Rectal smooth muscle tissue (tissue), 1 donor: ENCODE results near the gene PLA2G12B.
"Not testable (repeated sequence)": the region's sequence is repeated elsewhere in the genome, so short reads cannot be mapped to it uniquely, and the experiment has no call there.

Experiments used
- H3K27ac ChIP-seq: one replicate; pipeline ENCODE4 v1.7.0; 2013; ENCODE audit warnings: low read depth, low read length, inconsistent platforms
- H3K27me3 ChIP-seq: one replicate; pipeline ENCODE4 v1.7.0; 2013; ENCODE audit warnings: low read length; ENCODE audit not compliant: control insufficient read depth, insufficient read depth
- H3K36me3 ChIP-seq: one replicate; pipeline ENCODE4 v1.7.0; 2013; ENCODE audit warnings: low read length; ENCODE audit not compliant: control insufficient read depth, insufficient read depth
- H3K4me1 ChIP-seq: one replicate; pipeline ENCODE4 v1.7.0; 2013; ENCODE audit warnings: low read length; ENCODE audit not compliant: control insufficient read depth, insufficient read depth
- H3K4me3 ChIP-seq: one replicate; pipeline ENCODE4 v1.7.0; 2013; ENCODE audit warnings: low read length
- H3K9ac ChIP-seq: one replicate; pipeline ENCODE4 v1.7.0; 2013; ENCODE audit warnings: low read length

The PLA2G12B gene

GRCh38 chr10:72903941-72904446 is 50.6 kb downstream of the PLA2G12B start:
- H3K9ac ChIP-seq, H3K27ac ChIP-seq, H3K36me3 ChIP-seq, H3K4me1 ChIP-seq, H3K27me3 ChIP-seq, H3K4me3 ChIP-seq: not testable (repeated sequence)

- Histone ChIP-seq H3K9ac (no peak overlapping the region), H3K4me1 (no peaks in the 10 kb centered on the region), H3K4me3 (no peak overlapping the region), H3K36me3 (no peaks in the 10 kb centered on the region), H3K27me3 (no peaks in the 10 kb centered on the region), H3K27ac (no peak overlapping the region)
Observed at GRCh38 chr10:72899545-72899944, 55.1 kb downstream of the PLA2G12B start.

- H3K36me3 ChIP-seq: no peaks in the 10 kb centered on the region
- H3K27ac ChIP-seq: no peak overlapping the region
- H3K4me3 ChIP-seq: no peak overlapping the region
- no peaks in the 10 kb centered on the region for H3K4me1 ChIP-seq
- H3K27me3 ChIP-seq: no peaks in the 10 kb centered on the region
- no peak overlapping the region for H3K9ac ChIP-seq
Observed at GRCh38 chr10:72898616-72899015, 56.0 kb downstream of the PLA2G12B start.

DNA sequence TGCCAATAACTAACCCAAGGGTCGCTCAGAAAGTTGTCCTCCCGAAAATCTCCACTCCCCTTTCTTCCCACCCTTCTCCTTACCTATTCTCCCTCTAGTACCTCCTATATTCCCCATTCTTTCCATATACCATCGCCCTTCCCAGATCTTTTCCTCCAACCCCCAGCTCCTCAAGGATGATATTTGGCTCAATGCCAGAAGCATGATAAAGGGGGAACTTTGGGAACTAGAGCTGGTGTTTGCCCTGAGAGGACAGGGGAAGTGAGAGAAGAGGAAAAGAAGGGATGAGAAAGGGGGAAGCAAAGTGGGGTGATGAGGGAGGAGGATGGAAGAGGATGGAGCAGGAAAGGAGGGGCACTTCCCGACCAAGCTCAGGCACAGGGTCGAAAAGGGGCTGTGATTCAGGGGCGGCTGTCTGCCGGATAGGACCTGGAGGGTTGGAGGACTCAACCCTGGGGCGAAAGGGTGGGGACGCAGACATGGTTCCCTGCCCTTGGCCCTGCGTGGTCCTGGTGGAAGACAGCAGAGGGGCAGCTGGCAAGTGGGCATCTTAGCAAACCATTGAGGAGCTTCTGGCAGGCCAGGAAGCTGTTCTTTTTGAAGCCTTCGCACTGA is 59.3 kb downstream of the PLA2G12B start:
- H3K36me3 ChIP-seq: no peaks in the 10 kb centered on the region
- H3K9ac ChIP-seq: no peak overlapping the region
- no peak overlapping the region for H3K27ac ChIP-seq
- H3K4me3 ChIP-seq: no peak overlapping the region
- no peaks in the 10 kb centered on the region for H3K27me3 ChIP-seq
- no peaks in the 10 kb centered on the region for H3K4me1 ChIP-seq

DNA sequence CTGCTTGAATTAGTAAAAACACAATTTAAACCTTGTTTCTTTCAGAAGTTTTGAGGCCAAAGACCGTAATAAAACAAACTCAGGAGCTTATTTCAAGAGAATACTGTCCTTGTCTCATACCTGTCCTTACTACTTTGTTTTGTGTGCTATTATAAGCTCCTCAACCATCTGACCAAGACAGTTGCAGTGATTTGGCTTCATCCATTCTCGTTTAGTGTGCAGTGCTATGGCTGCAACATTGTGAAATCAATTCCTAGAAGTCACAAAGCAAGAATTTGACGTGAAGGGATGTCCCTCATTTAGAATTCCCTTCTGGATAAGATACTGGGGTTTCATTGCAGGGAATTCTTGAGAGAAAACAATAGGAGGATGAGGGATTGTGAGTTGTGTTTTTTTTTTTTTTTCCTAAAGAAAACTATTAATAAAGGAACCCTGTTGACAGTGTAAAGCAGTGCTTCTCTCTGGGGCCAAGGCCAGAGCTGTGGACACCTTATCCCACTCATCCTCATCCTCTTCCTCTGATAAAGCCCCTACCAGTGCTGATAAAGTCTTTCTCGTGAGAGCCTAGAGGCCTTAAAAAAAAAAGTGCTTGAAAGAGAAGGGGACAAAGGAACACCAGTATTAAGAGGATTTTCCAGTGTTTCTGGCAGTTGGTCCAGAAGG is 61.3 kb downstream of the PLA2G12B start, which contains the start of gene OIT3:
Gene OIT3 (plus strand): TSS at position 604 of the 663 bp plus-strand sequence. CDS start 60 bp downstream, outside the sequence.
- no peak within 1 kb of the TSS for H3K4me3 ChIP-seq
- no peak within 1 kb of the TSS for H3K27ac ChIP-seq
- H3K4me1 ChIP-seq: no peaks in the 10 kb centered on the region
- no peaks in the 10 kb centered on the region for H3K27me3 ChIP-seq
- H3K36me3 ChIP-seq: peaks cover under 1% of the 10 kb centered on the region
- H3K9ac ChIP-seq: no peak within 1 kb of the TSS

DNA sequence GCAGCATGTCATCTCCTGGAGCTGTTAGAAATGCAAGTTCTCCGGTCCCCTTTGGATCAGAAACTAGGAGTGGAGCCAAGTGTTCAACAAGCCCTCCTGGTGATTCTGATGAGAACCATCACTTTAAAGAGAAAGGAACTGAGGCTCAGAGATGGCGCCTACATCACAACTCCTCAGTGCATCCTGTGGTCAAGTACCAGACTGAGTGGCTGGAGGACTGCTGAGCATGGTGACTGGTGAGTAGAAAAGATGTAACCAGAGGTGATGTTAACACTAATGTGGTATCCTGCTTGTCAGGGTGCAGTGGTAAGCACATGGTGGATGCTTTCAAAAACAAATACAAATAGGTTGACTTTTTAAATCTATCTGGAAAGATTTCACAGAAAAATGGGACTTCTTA is 64.5 kb downstream of the PLA2G12B start:
- Histone ChIP-seq H3K9ac (no peak overlapping the region), H3K27ac (no peak overlapping the region), H3K27me3 (no peaks in the 10 kb centered on the region), H3K4me3 (no peak overlapping the region), H3K36me3 (peaks cover 7% of the 10 kb centered on the region), H3K4me1 (no peaks in the 10 kb centered on the region)

DNA sequence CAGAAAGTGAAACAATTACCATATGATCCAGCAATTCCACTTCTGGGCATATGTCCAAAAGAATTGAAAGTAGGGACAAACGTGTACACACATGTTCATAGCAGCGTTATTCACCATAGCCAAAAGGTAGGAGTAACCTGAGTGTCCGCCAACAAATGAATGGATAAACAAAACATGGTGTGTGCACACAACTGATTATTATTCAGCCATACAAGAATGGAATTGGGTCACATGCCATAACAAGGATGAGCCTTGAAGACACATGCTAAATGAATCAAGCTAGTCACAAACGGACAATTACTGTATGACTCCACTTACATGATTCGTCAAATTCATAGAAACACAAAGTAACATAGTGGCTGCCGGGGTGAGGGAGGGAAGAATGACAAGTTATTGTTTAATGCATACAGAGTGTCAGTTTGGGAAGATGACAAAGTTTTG is 65.2 kb downstream of the PLA2G12B start:
- H3K36me3 ChIP-seq: peaks cover 7% of the 10 kb centered on the region
- no peak overlapping the region for H3K9ac ChIP-seq
- no peaks in the 10 kb centered on the region for H3K4me1 ChIP-seq
- H3K4me3 ChIP-seq: no peak overlapping the region
- no peak overlapping the region for H3K27ac ChIP-seq
- H3K27me3 ChIP-seq: no peaks in the 10 kb centered on the region

DNA sequence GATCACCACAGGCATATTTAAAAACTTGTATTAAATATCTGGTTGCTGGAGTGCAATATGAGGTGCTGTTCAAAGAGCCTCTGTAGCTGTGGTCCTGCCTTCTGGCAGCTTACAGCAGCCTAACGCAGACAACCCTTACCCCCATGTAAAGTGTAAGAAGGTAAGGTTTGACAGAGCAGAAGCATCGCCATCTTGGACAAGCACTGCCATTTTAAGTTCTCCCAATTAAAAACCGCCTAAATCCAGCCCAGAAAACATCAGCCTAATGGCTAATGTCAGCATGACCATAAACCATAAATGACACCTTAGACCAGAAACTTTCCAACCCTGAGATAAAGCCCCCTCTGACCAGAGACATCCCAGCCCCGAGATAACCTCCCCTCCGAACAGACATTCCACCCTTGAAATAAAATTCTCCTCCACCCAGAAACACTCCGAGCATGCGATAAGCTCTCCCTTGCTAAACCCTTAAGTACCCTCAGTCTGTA is 66.4 kb downstream of the PLA2G12B start:
- Histone ChIP-seq H3K27me3 (no peaks in the 10 kb centered on the region), H3K4me1 (no peaks in the 10 kb centered on the region), H3K4me3 (no peak overlapping the region), H3K9ac (no peak overlapping the region), H3K27ac (no peak overlapping the region), H3K36me3 (peaks cover 7% of the 10 kb centered on the region)

DNA sequence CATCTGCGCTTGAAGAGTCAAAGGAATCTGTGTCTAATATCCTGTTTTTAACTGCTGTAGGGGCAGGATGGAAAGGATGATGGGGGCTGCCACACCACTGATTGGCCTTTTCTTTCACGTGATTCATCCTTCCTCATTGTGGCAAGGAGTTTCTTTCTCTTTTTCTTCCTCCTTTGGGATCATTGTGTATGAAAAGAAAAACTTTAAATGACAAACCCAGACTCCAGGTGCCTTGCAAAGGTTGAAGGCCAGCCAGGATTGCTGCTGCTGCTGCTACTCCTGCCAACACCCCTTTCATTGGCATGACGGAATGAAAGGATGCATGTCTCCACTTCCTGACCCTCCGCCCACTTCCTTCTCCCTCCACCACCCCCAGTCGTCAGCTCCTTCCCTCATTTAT is 67.6 kb downstream of the PLA2G12B start:
- Histone ChIP-seq H3K4me3 (no peak overlapping the region), H3K36me3 (peaks cover 7% of the 10 kb centered on the region), H3K9ac (no peak overlapping the region), H3K27ac (no peak overlapping the region), H3K27me3 (no peaks in the 10 kb centered on the region), H3K4me1 (no peaks in the 10 kb centered on the region)

GRCh38 chr10:72886621-72887020 is 68.0 kb downstream of the PLA2G12B start:
- H3K4me1 ChIP-seq: no peaks in the 10 kb centered on the region
- H3K36me3 ChIP-seq: peaks cover 7% of the 10 kb centered on the region
- H3K27me3 ChIP-seq: no peaks in the 10 kb centered on the region
- H3K27ac ChIP-seq: no peak overlapping the region
- no peak overlapping the region for H3K9ac ChIP-seq
- no peak overlapping the region for H3K4me3 ChIP-seq

DNA sequence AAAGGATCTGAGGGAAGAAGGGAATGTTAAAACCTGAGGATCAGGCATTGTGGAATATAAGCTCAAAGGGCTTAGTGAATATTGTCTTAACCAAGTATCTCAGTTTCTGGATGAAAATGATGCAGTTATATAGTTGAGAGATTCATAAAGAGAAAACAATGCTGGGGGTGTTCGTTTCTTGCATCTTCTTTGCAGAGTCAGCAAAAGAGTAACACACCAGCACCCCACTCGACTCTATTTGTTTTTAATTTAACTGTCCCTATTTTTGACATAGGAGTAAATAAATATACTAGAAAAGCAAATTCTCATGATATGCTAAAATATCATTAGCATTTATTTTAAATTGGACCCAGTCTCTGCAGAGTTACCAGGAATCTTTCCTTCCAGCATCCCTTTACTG is 68.7 kb downstream of the PLA2G12B start:
- Histone ChIP-seq H3K9ac (no peak overlapping the region), H3K27me3 (no peaks in the 10 kb centered on the region), H3K4me3 (no peak overlapping the region), H3K36me3 (peaks cover 7% of the 10 kb centered on the region), H3K4me1 (no peaks in the 10 kb centered on the region), H3K27ac (no peak overlapping the region)
